Endothelial cell (in vitro differentiated cells): ENCODE results near the gene CALHM6. TPM values are rescaled to one million over a fixed set of nuclear protein-coding genes. Genes with fewer than 3 reads are reported as not detected.

Experiments used
- DNase-seq: peaks from one replicate; pipeline ENCODE4 v3.0.0; 2021; ENCODE audit warnings: low spot score
- H3K27ac Mint-ChIP-seq: one replicate; pipeline ENCODE4 v1.8.0; 2021; ENCODE audit warnings: mixed read lengths, inconsistent platforms; ENCODE audit not compliant: unreplicated experiment
- H3K27me3 Mint-ChIP-seq: one replicate; pipeline ENCODE4 v1.8.0; 2021; ENCODE audit warnings: mild to moderate bottlenecking, moderate library complexity, mixed read lengths, inconsistent platforms; ENCODE audit not compliant: unreplicated experiment
- H3K36me3 Mint-ChIP-seq: one replicate; pipeline ENCODE4 v1.8.0; 2021; ENCODE audit warnings: mild to moderate bottlenecking, low read depth, mixed read lengths, inconsistent platforms; ENCODE audit not compliant: unreplicated experiment
- H3K4me1 Mint-ChIP-seq: one replicate; pipeline ENCODE4 v1.8.0; 2021; ENCODE audit warnings: mild to moderate bottlenecking, mixed read lengths, inconsistent platforms; ENCODE audit not compliant: unreplicated experiment
- H3K4me3 Mint-ChIP-seq: one replicate; pipeline ENCODE4 v1.8.0; 2021; ENCODE audit warnings: mild to moderate bottlenecking, mixed read lengths, inconsistent platforms; ENCODE audit not compliant: unreplicated experiment
- H3K9me3 Mint-ChIP-seq: one replicate; pipeline ENCODE4 v1.8.0; 2021; ENCODE audit warnings: mixed read lengths, inconsistent platforms; ENCODE audit not compliant: unreplicated experiment
- total RNA-seq: library from RNA; stranded (reverse); fragmentation: NEBNext Ultra II Directional; extraction: Animal tissue kit (Norgen Biotek cat#: 25700); gene quantifications from one replicate; pipeline ENCODE4 v1.2.1, GENCODE V29; 2021; ENCODE audit not compliant: unreplicated experiment
- TF ChIP-seq, protein P1 (sequence below): fragments of 200-600 bp; sonication (generic); IDR thresholded peaks from one replicate; pipeline ENCODE4 v1.5.0; 2021; ENCODE audit warnings: antibody characterized with exemption; ENCODE audit not compliant: unreplicated experiment

Gene CALHM6
- total RNA-seq, 1 donor from 2014 or later = 1.3 TPM

GRCh38 chr6:116420341-116420740 lies 40.8 kb upstream of the CALHM6 start:
- TF ChIP-seq, protein P1, sequence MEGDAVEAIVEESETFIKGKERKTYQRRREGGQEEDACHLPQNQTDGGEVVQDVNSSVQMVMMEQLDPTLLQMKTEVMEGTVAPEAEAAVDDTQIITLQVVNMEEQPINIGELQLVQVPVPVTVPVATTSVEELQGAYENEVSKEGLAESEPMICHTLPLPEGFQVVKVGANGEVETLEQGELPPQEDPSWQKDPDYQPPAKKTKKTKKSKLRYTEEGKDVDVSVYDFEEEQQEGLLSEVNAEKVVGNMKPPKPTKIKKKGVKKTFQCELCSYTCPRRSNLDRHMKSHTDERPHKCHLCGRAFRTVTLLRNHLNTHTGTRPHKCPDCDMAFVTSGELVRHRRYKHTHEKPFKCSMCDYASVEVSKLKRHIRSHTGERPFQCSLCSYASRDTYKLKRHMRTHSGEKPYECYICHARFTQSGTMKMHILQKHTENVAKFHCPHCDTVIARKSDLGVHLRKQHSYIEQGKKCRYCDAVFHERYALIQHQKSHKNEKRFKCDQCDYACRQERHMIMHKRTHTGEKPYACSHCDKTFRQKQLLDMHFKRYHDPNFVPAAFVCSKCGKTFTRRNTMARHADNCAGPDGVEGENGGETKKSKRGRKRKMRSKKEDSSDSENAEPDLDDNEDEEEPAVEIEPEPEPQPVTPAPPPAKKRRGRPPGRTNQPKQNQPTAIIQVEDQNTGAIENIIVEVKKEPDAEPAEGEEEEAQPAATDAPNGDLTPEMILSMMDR = no peak
- no peaks in the 10 kb centered on the region for H3K36me3 Mint-ChIP-seq
- H3K4me1 Mint-ChIP-seq = peaks cover 2% of the 10 kb centered on the region
- H3K4me3 Mint-ChIP-seq = no peak overlapping the region
- no peaks in the 10 kb centered on the region for H3K9me3 Mint-ChIP-seq
- no peak for DNase-seq
- H3K27me3 Mint-ChIP-seq = peaks cover 3% of the 10 kb centered on the region
- no peak overlapping the region for H3K27ac Mint-ChIP-seq

DNA sequence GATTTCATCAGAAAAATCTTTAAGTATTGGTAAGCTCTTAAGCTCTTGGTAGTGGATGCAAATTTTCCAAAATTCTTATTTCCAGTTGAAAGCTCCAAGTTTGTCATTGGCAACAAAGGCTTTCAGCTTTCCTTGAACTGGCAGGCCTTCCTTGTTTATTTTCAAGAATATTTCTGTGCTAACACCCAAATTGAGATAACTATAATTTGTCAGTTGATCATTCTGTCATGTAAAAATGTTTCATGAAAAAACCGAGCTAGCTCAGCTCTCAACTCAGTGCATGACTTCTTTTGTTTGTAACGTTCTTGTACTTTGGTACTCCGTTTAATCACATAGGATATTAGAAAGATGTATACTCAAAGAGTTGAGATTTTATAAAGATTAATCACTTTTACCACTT lies 38.9 kb upstream of the CALHM6 start:
- H3K4me3 Mint-ChIP-seq = no peak overlapping the region
- TF ChIP-seq, protein P1 = no peak
- H3K9me3 Mint-ChIP-seq = no peaks in the 10 kb centered on the region
- H3K27ac Mint-ChIP-seq = no peak overlapping the region
- peaks cover 2% of the 10 kb centered on the region for H3K4me1 Mint-ChIP-seq
- H3K27me3 Mint-ChIP-seq = peaks cover 3% of the 10 kb centered on the region
- H3K36me3 Mint-ChIP-seq = no peaks in the 10 kb centered on the region
- no peak for DNase-seq

DNA sequence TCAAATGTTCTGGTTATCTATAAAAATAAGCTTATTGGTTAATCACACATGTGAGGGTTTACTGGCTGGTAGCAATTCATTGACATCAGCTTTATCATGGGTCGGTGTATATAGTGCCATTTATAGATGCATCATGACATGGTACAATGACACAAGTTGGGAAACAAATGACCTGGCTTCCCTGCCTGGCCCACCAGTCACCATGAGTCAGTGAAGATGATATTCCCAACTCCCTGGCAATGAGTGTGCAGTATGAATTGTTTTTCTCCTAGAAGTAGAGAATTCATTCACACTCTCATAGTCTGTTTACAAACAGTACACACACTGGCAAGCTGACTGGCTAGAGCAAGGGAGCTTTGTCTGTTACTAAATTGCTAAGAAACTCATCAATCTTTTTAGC lies 37.2 kb upstream of the CALHM6 start:
- DNase-seq = no peak
- TF ChIP-seq, protein P1 = no peak
- H3K27ac Mint-ChIP-seq = no peak overlapping the region
- H3K9me3 Mint-ChIP-seq = no peaks in the 10 kb centered on the region
- peaks cover 2% of the 10 kb centered on the region for H3K4me1 Mint-ChIP-seq
- no peak overlapping the region for H3K4me3 Mint-ChIP-seq
- H3K36me3 Mint-ChIP-seq = no peaks in the 10 kb centered on the region
- H3K27me3 Mint-ChIP-seq = peaks cover under 1% of the 10 kb centered on the region

DNA sequence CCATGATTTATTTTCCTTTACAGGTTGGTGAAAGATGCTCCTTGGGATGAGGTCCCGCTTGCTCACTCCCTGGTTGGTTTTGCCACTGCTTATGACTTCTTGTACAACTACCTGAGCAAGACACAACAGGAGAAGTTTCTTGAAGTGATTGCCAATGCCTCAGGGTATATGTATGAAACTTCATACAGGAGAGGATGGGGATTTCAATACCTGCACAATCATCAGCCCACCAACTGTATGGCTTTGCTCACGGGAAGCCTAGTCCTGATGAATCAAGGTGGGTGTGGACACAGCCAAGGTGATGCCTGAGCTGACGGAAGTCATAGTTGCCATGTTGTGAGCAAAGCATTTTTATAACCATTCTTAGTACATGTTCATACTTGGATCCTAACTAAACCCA lies 34.6 kb upstream of the CALHM6 start:
- Mint-ChIP-seq H3K9me3 (no peaks in the 10 kb centered on the region), H3K4me3 (no peak overlapping the region), H3K4me1 (peaks cover 2% of the 10 kb centered on the region), H3K27me3 (no peaks in the 10 kb centered on the region), H3K36me3 (no peaks in the 10 kb centered on the region), H3K27ac (no peak overlapping the region)
- TF ChIP-seq, protein P1 = no peak
- DNase-seq = no peak

- Mint-ChIP-seq H3K36me3 (no peaks in the 10 kb centered on the region), H3K4me3 (no peak overlapping the region), H3K27ac (no peak overlapping the region), H3K9me3 (no peaks in the 10 kb centered on the region), H3K4me1 (peaks cover 2% of the 10 kb centered on the region), H3K27me3 (no peaks in the 10 kb centered on the region)
- no peak for DNase-seq
- TF ChIP-seq, protein P1 = no peak
Measured at GRCh38 chr6:116429111-116429510, 32.1 kb upstream of the CALHM6 start.
